GM18873 (cell line): ENCODE measurements around the gene CLEC7A.

ENCODE experiments used
- ATAC-seq: cut with Tn5 transposase; IDR thresholded peaks from one replicate; pipeline ENCODE4 v1.9.1; 2021; ENCODE audit warnings: mild to moderate bottlenecking, moderate library complexity, moderate number of reproducible peaks; ENCODE audit not compliant: unreplicated experiment, low FRiP score

The CLEC7A gene

DNA sequence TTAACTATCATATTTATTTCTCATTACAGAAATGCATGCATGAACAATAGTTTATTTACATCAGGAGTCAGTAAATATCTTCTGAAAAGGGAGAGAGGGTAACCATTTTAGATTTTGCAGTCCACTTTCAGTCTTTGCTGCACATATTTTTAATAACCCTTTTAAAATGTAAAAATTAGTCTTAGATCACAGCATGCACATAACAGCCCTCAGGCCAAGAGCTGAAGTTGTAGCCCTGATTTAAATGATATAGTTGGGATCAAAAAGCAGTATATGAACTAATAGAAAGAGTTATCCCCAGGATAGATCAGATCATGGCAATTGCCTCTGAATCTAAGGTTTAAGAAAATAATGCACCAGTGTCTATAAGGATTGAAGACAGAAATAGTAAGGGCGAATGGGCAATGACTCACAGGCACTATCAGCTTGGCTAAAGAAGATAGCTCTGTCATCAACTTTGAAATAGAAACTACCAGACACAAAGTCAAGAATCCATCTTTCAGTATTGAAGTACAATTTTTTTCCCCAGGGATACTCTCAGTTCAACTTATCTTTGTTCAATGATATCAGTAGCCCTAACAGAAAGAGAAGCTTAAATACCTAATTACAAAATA, 13.1 kb upstream of the CLEC7A start:
- ATAC-seq, result no peak

DNA sequence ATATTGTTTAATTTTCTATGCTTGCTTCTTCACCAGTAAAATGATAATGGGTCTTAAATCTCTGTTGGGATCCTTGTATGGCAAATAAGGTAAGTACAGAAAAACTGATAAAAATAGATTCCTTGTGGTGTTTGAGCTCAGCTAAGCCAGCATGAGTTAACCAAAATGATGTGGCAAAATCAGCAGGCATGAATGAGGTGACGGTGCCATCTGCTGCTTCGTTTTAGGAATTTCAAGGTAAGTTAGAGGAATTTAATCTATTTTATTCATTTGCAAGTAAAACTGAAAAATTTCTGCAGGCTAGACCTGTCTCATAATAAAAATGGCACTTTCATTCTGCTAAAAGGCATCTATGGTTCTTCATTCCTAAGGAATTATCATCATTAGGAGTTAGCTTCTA, 10.0 kb upstream of the CLEC7A start:
- no peak for ATAC-seq

- no peak for ATAC-seq
Measured at GRCh38 chr12:10136637-10137205, 6.7 kb upstream of the CLEC7A start.

- ATAC-seq, result no peak
Measured at GRCh38 chr12:10135126-10135525, 5.1 kb upstream of the CLEC7A start.

DNA sequence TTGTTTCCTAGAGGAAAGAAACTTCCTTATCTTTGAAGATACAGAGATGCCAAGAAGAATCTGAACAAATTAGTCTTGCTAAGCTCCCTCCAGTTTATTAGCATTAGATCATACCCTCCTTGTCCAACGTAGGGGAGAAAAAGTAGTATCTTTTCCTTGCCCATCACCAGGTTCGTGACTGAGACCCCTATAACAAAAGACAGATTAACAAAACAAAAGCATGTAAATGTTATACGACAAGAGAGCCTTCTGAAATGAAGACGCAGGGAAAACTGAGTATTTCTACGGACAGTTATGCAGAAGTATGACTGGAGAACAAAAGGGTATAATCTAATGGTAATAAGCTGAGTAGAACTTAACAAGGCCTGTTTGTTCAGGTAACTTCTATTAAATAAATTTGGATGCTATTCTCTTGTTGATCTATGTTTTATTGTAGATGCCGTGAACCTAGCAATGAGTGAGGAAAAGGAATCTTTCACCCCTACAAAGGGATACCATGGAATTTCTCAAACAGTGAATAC, 2.9 kb upstream of the CLEC7A start:
- no peak for ATAC-seq

- ATAC-seq, result no peak
Measured at GRCh38 chr12:10131111-10131690, 1.2 kb upstream of the CLEC7A start.

GRCh38 chr12:10128687-10129086, 1.3 kb downstream of the CLEC7A start:
- no peak for ATAC-seq

DNA sequence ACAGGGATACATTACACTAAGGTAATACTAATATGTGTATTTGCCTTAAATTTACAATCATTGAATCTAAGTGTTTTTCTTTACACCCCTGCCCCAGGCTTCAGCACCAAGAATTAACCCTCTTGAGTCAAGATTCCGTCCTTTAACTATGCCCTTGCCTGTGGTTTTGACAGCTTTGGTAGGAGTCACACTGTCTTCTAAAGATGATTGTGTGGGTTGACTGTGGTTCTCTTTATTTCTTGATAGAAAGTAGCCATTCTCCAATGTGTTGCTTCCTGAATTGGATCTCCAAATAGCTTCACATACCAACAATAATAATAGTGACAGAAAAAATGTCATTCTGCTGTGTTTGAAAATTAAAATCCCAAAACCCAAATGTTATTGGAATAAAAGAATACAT, 3.6 kb downstream of the CLEC7A start:
- no peak for ATAC-seq

DNA sequence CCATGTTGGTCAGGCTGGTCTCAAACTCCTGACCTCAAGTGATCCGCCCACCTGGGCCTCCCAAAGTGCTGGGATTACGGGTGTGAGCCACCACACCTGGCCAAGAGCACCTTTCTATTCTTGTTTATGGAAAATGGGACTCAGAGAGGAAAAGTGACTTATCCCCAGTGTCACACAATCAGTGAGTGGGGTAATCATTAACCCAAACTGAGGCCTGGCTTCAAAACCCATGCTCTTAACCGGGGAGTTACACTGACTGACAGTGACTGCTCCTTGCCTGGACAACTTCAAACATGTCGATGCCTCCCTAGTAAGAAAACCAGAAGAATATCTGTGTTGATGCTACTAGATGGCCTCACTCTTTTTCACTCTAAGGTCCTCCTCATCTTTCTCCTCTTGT, 7.3 kb downstream of the CLEC7A start:
- ATAC-seq, result no peak

DNA sequence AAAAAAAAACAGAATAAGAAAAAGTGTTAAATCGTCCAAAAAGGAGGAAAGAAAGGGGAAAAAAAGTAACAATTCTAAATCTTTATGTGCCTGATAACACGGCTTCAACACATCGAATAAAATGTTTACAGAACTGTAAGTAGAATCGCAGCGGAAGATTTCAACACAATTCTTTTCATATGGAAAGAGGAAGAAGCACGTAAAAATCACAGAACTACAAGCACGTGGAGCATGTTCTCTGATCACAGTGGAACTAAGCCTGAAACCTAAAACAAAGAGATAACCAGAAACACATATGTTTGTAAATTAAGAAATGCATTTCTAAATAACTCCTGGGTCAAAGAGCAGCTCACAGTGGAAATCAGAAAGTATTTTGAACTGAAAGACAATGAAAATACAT, 8.7 kb downstream of the CLEC7A start:
- no peak for ATAC-seq

DNA sequence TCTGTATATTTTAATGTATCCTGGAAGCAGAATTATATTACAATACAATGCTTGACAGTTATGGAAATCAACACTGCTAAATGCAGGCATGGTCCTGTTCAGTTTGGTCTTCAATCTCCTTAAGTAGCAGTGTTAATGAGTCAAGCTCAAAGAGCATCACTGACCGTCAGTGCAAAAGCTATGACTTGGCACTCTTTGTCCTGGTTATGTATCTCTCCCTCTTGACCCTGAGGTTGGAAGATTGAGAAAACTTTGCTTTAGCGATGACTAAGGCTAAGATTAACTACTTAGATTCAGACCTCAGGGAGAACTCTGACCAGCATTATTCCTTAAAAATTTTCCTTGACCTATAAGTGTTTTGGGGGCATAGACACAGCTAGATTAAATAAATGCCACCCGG, 10.9 kb downstream of the CLEC7A start:
- no peak for ATAC-seq

DNA sequence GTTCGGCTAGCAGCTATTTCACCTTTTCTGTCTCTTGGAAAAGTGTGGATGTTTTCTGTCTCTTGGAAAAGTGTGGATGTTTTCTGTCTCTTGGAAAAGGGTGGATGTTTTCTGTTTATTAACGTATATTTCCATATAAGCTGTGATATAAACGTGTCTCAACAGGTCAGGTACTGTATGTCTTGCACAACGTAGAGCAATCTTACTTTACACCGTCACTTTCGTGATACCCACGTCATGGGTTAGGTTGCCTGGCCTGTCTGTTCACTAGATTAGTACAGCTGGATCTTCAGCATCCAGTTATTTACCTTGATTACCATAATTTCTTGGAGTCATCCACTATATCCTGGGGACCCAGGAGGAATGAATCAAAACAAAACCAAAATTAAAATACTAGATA, 14.1 kb downstream of the CLEC7A start:
- ATAC-seq, result no peak

DNA sequence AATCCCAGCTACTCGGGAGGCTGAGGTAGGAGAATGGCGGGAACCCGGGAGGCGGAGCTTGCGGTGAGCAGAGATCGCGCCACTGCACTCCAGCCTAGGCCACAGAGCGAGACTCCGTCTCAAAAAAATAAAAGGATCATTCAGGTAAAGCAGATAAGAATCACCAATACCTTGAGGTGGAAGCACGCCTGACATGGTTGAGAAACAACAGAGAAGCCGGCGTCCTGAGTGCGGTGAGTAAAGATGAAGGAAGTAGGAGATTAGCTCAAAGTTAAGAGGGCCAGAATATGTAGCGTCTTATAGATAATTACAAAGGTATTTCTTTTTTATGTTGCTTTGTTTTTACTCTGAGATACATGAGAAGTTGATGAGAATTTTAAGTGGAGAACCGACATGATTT, 14.7 kb downstream of the CLEC7A start:
- no peak for ATAC-seq

GRCh38 chr12:10113920-10114319, 16.1 kb downstream of the CLEC7A start:
- no peak for ATAC-seq

GRCh38 chr12:10113075-10113474, 16.9 kb downstream of the CLEC7A start:
- ATAC-seq, result no peak

DNA sequence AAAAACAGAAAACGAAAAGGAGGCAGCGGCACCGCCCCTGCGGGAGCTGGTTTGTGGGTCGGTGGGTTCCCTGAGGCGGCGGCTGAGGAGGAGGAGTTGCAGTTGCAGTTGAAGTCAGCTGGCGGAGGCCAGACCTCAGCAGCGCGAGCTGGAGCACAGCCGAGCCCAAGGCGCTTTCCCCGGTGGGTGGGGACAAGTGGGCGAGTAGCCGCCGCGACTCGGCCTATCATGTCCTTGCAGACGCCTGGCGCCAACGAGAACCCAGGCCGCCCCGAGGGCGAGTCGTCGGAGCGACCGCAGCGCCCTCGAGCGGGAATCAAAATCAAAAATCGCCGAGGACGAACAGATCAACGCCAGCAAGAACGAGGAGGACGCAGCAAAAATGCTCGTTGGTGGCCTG, 18.5 kb downstream of the CLEC7A start:
- no peak for ATAC-seq

DNA sequence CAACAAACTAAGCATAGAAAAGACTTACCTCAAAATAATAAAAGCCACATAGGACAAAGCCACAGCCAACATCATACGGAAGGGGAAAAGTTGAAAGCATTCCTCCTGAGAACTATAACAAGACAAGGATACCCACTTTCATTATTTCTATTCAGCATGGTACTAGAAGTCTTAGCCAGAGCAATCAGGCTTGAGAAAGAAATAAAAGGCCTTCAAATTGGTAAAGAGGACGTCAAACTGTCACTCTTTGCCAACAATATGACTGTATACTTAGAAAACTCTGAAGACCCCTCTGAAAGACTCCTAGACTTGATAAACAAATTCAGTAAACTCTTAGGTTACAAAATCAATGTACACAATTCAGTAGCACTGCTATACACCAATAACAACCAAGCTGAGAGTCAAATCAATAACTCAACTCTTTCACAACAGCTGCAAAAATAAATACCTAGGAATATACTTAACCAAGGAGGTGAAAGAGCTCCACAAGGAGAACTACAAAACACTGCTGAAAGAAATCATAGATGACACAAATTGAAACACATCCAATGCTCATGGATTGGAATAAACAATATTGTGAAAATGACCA, 19.6 kb downstream of the CLEC7A start:
- no peak for ATAC-seq

GRCh38 chr12:10102322-10102721, 27.7 kb downstream of the CLEC7A start:
- ATAC-seq, result no peak

- ATAC-seq, result no peak
Measured at GRCh38 chr12:10101648-10102220, 28.3 kb downstream of the CLEC7A start.

GRCh38 chr12:10101042-10101579, 28.9 kb downstream of the CLEC7A start:
- no peak for ATAC-seq

DNA sequence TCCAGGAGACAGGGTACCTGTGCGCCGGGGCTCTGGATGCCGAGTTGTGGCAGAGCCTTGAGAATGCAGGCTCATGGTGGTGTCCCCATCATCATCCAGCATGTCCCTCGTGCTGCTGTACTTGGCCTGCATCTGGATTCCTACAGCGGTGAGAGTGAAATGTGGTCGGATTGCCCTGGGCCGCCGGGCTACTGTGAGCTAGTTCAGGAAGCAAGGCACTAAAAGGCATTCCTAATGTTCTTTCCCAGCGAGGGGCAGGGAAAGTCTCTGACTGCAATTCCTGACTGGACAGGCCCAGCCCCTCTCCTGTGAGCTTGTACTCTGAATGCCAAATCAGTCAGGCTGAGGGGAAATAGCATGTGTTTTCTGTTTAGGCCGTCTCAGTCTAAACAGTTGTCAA, 31.2 kb downstream of the CLEC7A start, which contains the start of gene CLEC1A:
CLEC1A (minus strand) TSS at position 195 of the 400 bp plus-strand sequence; CDS start at position 132, 63 bp downstream.
- no peak for ATAC-seq
